Muscle layer of duodenum (tissue), 2 donors: ENCODE data around the gene TGFBR1.
"Not testable (repeated sequence)": the region's sequence is repeated elsewhere in the genome, so short reads cannot be mapped to it uniquely, and the experiment has no call there.

ENCODE experiments used
- H3K27ac ChIP-seq: one replicate; pipeline ENCODE4 v1.7.0; 2013; ENCODE audit warnings: mild to moderate bottlenecking, low read length
- H3K27me3 ChIP-seq: one replicate; pipeline ENCODE4 v1.7.0; 2013; ENCODE audit warnings: low read depth, mild to moderate bottlenecking, control low read depth, low read length
- H3K36me3 ChIP-seq, 2 donors: one replicate each; pipeline ENCODE4 v1.7.0; 2013; ENCODE audit warnings: low read length in 2 of 2, control low read depth in 1 of 2, mild to moderate bottlenecking in 1 of 2; ENCODE audit not compliant: insufficient read depth in 2 of 2, control insufficient read depth in 1 of 2
- H3K4me1 ChIP-seq, 2 donors: one replicate each; pipeline ENCODE4 v1.7.0; 2013; ENCODE audit warnings: low read length in 2 of 2, mild to moderate bottlenecking in 2 of 2, control low read depth in 1 of 2, moderate library complexity in 1 of 2; ENCODE audit not compliant: insufficient read depth in 2 of 2, control insufficient read depth in 1 of 2
- H3K4me3 ChIP-seq, 2 donors: one replicate each; pipeline ENCODE4 v1.7.0; 2013; ENCODE audit warnings: low read length in 2 of 2, low read depth in 1 of 2, mild to moderate bottlenecking in 1 of 2
- H3K9me3 ChIP-seq, 2 donors: one replicate each; pipeline ENCODE4 v1.7.0; 2013; ENCODE audit warnings: low read length in 2 of 2, control low read depth in 1 of 2, mild to moderate bottlenecking in 1 of 2; ENCODE audit not compliant: control insufficient read depth in 1 of 2
- donor health status: healthy.

Gene TGFBR1

GRCh38 chr9:99096409-99096808 is 8.5 kb upstream of the TGFBR1 start:
- no peaks in the 10 kb centered on the region for H3K4me1 ChIP-seq
- H3K4me3 ChIP-seq, result no peak overlapping the region
- H3K27ac ChIP-seq, result no peak overlapping the region
- H3K36me3 ChIP-seq, result no peaks in the 10 kb centered on the region
- no peaks in the 10 kb centered on the region for H3K27me3 ChIP-seq
- no peaks in the 10 kb centered on the region for H3K9me3 ChIP-seq

- peaks cover 11 to 15% of the 10 kb centered on the region in 2 donors for H3K4me1 ChIP-seq
- not testable (repeated sequence) for H3K9me3 ChIP-seq, H3K27me3 ChIP-seq, H3K36me3 ChIP-seq, H3K27ac ChIP-seq, H3K4me3 ChIP-seq
These were observed 4.9 kb upstream of the TGFBR1 start for GRCh38 chr9:99099806-99100585.

GRCh38 chr9:99101271-99101670 is 3.6 kb upstream of the TGFBR1 start:
- peaks cover 11 to 16% of the 10 kb centered on the region in 2 donors for H3K4me1 ChIP-seq
- H3K27ac ChIP-seq, result no peak overlapping the region
- H3K36me3 ChIP-seq, result no peaks in the 10 kb centered on the region
- no peak overlapping the region for H3K4me3 ChIP-seq
- no peaks in the 10 kb centered on the region for H3K9me3 ChIP-seq
- H3K27me3 ChIP-seq, result no peaks in the 10 kb centered on the region

- Histone ChIP-seq H3K36me3 (no peaks in the 10 kb centered on the region), H3K9me3 (no peaks in the 10 kb centered on the region), H3K4me3 (no peak overlapping the region), H3K27me3 (no peaks in the 10 kb centered on the region), H3K27ac (no peak overlapping the region), H3K4me1 (peaks cover 11 to 22% of the 10 kb centered on the region in 2 donors)
These were observed 3.1 kb upstream of the TGFBR1 start for GRCh38 chr9:99101812-99102211.

GRCh38 chr9:99103054-99103895 is 1.6 kb upstream of the TGFBR1 start:
- Histone ChIP-seq H3K27ac (peak overlapping the region; percentile 72), H3K4me1 (peaks cover 16 to 36% of the 10 kb centered on the region in 2 donors), H3K27me3 (no peaks in the 10 kb centered on the region), H3K4me3 (peak overlapping the region; percentile 72 to 75), H3K9me3 (no peaks in the 10 kb centered on the region), H3K36me3 (no peaks in the 10 kb centered on the region)

- H3K27ac ChIP-seq, result peak overlapping the region; percentile 72
- no peaks in the 10 kb centered on the region for H3K36me3 ChIP-seq
- H3K9me3 ChIP-seq, result no peaks in the 10 kb centered on the region
- no peaks in the 10 kb centered on the region for H3K27me3 ChIP-seq
- peak overlapping the region; percentile 72 to 75 for H3K4me3 ChIP-seq
- peaks cover 19 to 42% of the 10 kb centered on the region in 2 donors for H3K4me1 ChIP-seq
These were observed 933 bp upstream of the TGFBR1 start for GRCh38 chr9:99103901-99104458.

GRCh38 chr9:99105152-99106043 is 485 bp downstream of the TGFBR1 start:
- Histone ChIP-seq H3K27ac (peak overlapping the region; percentile 76), H3K9me3 (no peaks in the 10 kb centered on the region), H3K4me1 (peaks cover 19 to 52% of the 10 kb centered on the region in 2 donors), H3K4me3 (peak overlapping the region; percentile 64 to 83), H3K36me3 (no peaks in the 10 kb centered on the region), H3K27me3 (no peaks in the 10 kb centered on the region)

GRCh38 chr9:99106044-99106375 is 1.1 kb downstream of the TGFBR1 start:
- Histone ChIP-seq H3K9me3 (no peaks in the 10 kb centered on the region), H3K36me3 (no peaks in the 10 kb centered on the region), H3K27me3 (no peaks in the 10 kb centered on the region), H3K27ac (peak overlapping the region; percentile 76), H3K4me1 (peaks cover 19 to 52% of the 10 kb centered on the region in 2 donors), H3K4me3 (peak overlapping the region; percentile 64 to 83)

GRCh38 chr9:99107421-99107820 is 2.5 kb downstream of the TGFBR1 start:
- peaks cover 20 to 62% of the 10 kb centered on the region in 2 donors for H3K4me1 ChIP-seq
- H3K36me3 ChIP-seq, result no peaks in the 10 kb centered on the region
- H3K4me3 ChIP-seq, result peak overlapping the region; percentile 64 to 83

GRCh38 chr9:99108131-99108530 is 3.2 kb downstream of the TGFBR1 start:
- H3K9me3 ChIP-seq, result no peaks in the 10 kb centered on the region
- peaks cover 27 to 66% of the 10 kb centered on the region in 2 donors for H3K4me1 ChIP-seq

More at GRCh38 chr9:99107421-99107820, 2.5 kb downstream of the TGFBR1 start:
- H3K27me3 ChIP-seq, result no peaks in the 10 kb centered on the region
- H3K27ac ChIP-seq, result peak overlapping the region; percentile 34
- no peaks in the 10 kb centered on the region for H3K9me3 ChIP-seq

More at GRCh38 chr9:99108131-99108530, 3.2 kb downstream of the TGFBR1 start:
- no peaks in the 10 kb centered on the region for H3K36me3 ChIP-seq
- no peak overlapping the region for H3K4me3 ChIP-seq
- peak overlapping the region; percentile 34 for H3K27ac ChIP-seq
- H3K27me3 ChIP-seq, result no peaks in the 10 kb centered on the region
